ENCODE data around the gene ACP4.
A peak's percentile ranks its signal among the peaks of the same experiment; 100 is the strongest.

Gene ACP4

GRCh38 chr19:50836543-50837195 lies 46.5 kb downstream of the ACP4 start:
- intact Hi-C loops (cut with DNase I): no loop called here
- peak in 2 of 10 donors; percentile 68 to 76 for DNase-seq

- peak in 2 of 10 donors; percentile 34 to 78 for DNase-seq
- intact Hi-C loops (cut with DNase I): no loop called here
These were observed 47.1 kb downstream of the ACP4 start for GRCh38 chr19:50837300-50837699.

GRCh38 chr19:50838239-50838638 lies 48.0 kb downstream of the ACP4 start:
- intact Hi-C loops (cut with DNase I): no loop called here
- DNase-seq: peak in 1 of 10 donors; percentile 15

- DNase-seq: no peak
- intact Hi-C loops (cut with DNase I): no loop called here
These were observed 49.8 kb downstream of the ACP4 start for GRCh38 chr19:50839712-50840655.

- intact Hi-C loops (cut with DNase I): no loop called here
- DNase-seq: no peak
These were observed 51.9 kb downstream of the ACP4 start for GRCh38 chr19:50842130-50842529.

- no peak for DNase-seq
- intact Hi-C loops (cut with DNase I): no loop called here
These were observed 53.0 kb downstream of the ACP4 start for GRCh38 chr19:50843205-50843604.

- DNase-seq: no peak
- intact Hi-C loops (cut with DNase I): no loop called here
These were observed 53.5 kb downstream of the ACP4 start for GRCh38 chr19:50843701-50844221.

GRCh38 chr19:50844296-50844935 lies 54.2 kb downstream of the ACP4 start:
- intact Hi-C loops (cut with DNase I): no loop called here
- no peak for DNase-seq

Measured in posterior cingulate gyrus (tissue), 11 donors.